Measurements from ENCODE around the gene TLCD1.

DNA sequence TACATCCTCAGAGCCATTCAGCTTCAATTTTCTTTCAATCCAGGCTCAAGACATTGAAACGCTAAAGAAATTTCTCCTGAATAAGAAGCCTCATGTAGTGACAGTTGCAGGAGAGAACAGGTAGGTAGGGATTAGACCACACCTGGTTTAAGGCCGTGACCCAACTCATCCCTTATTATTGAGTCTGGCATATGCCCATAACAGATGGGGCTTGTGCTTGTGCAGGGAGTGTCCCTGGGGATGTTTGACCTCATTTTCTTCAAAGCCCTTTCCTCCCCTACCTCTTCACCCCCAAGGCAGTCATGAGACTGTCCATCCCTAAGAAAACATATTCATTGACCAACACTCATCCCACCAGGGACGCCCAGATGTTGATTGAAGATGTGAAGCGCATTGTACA, 39.7 kb downstream of the TLCD1 start:
- TF ChIP-seq, protein P1, sequence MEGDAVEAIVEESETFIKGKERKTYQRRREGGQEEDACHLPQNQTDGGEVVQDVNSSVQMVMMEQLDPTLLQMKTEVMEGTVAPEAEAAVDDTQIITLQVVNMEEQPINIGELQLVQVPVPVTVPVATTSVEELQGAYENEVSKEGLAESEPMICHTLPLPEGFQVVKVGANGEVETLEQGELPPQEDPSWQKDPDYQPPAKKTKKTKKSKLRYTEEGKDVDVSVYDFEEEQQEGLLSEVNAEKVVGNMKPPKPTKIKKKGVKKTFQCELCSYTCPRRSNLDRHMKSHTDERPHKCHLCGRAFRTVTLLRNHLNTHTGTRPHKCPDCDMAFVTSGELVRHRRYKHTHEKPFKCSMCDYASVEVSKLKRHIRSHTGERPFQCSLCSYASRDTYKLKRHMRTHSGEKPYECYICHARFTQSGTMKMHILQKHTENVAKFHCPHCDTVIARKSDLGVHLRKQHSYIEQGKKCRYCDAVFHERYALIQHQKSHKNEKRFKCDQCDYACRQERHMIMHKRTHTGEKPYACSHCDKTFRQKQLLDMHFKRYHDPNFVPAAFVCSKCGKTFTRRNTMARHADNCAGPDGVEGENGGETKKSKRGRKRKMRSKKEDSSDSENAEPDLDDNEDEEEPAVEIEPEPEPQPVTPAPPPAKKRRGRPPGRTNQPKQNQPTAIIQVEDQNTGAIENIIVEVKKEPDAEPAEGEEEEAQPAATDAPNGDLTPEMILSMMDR (IDR thresholded peaks at IDR 0.05; ENCODE audit: borderline replicate concordance, extremely low read depth, low read length, poor library complexity, severe bottlenecking): no peak
- TF ChIP-seq EZH2 (IDR thresholded peaks at IDR 0.05; ENCODE audit: borderline replicate concordance, low read depth, low read length, severe bottlenecking): no peak
